Common myeloid progenitor, CD34-positive (primary cell): Measurements from ENCODE around the gene PCSK1N.

Experiments used
- CTCF ChIA-PET: fragments of 350-600 bp; sonication (Branson Sonifier 250); formaldehyde crosslinking; loops from one replicate; lab custom pipeline; 2021; ENCODE audit warnings: antibody characterized with exemption; lab: Charles Lee
- POLR2A ChIA-PET: fragments of 350-600 bp; sonication (Branson Sonifier 250); formaldehyde crosslinking; loops from one replicate; lab custom pipeline; 2021; ENCODE audit warnings: antibody characterized with exemption; lab: Charles Lee
- DNase-seq, 3 donors: peaks; one replicate each; pipeline versions ENCODE4 v3.0.0 to v3.0.0-alpha.2; 2013
- H3K27ac ChIP-seq, 2 experiments: 1 replicate in 1 of 2; 2 replicates in 1 of 2; pipeline ENCODE4 v1.7.0; 2013; ENCODE audit warnings: inconsistent platforms in 2 of 2, low read length in 2 of 2, mild to moderate bottlenecking in 2 of 2, low read depth in 1 of 2, moderate library complexity in 1 of 2; ENCODE audit not compliant: severe bottlenecking in 2 of 2, insufficient read depth in 1 of 2, poor library complexity in 1 of 2
- H3K27me3 ChIP-seq, 5 experiments: replicated peaks in 2 of 5; 1 replicate in 3 of 5; 2 replicates in 2 of 5; pipeline versions ENCODE4 v1.6.1 to v1.7.0; 2013; ENCODE audit warnings: low read length in 4 of 5, mild to moderate bottlenecking in 2 of 5, moderate library complexity in 2 of 5, inconsistent platforms in 1 of 5; ENCODE audit not compliant: insufficient read depth in 5 of 5, control insufficient read depth in 4 of 5
- H3K36me3 ChIP-seq, 4 experiments: 1 replicate in 2 of 4; 2 replicates in 2 of 4; pipeline versions ENCODE4 v1.6.1 to v1.7.0; 2013; ENCODE audit warnings: low read length in 3 of 4, control low read depth in 1 of 4, mild to moderate bottlenecking in 1 of 4; ENCODE audit not compliant: control insufficient read depth in 4 of 4, insufficient read depth in 4 of 4
- H3K4me1 ChIP-seq, 4 experiments: 1 replicate in 3 of 4; 2 replicates in 1 of 4; pipeline versions ENCODE4 v1.6.1 to v1.7.1; 2013; ENCODE audit warnings: low read length in 3 of 4, mild to moderate bottlenecking in 3 of 4, control low read depth in 1 of 4, inconsistent platforms in 1 of 4, moderate library complexity in 1 of 4; ENCODE audit not compliant: control insufficient read depth in 4 of 4, insufficient read depth in 4 of 4; ENCODE audit errors: control extremely low read depth in 1 of 4
- H3K4me3 ChIP-seq, 7 experiments: 1 replicate in 4 of 7; 2 replicates in 3 of 7; pipeline versions ENCODE4 v1.5.1 to v1.7.0; 2013; ENCODE audit warnings: mild to moderate bottlenecking in 7 of 7, low read length in 6 of 7, moderate library complexity in 6 of 7, inconsistent platforms in 2 of 7, low read depth in 2 of 7, control low read depth in 1 of 7; ENCODE audit not compliant: insufficient read depth in 4 of 7, control insufficient read depth in 1 of 7; ENCODE audit errors: extremely low read depth in 1 of 7
- H3K9me3 ChIP-seq, 5 experiments: 1 replicate in 4 of 5; 2 replicates in 1 of 5; pipeline versions ENCODE4 v1.6.1 to v1.7.1; 2013; ENCODE audit warnings: low read length in 4 of 5, mild to moderate bottlenecking in 2 of 5, inconsistent platforms in 1 of 5, low read depth in 1 of 5, moderate library complexity in 1 of 5; ENCODE audit not compliant: control insufficient read depth in 4 of 5, insufficient read depth in 2 of 5; ENCODE audit errors: control extremely low read depth in 1 of 5
- WGBS: methylation state at CpG from one replicate; pipeline ENCODE4 v1.1.5; 2013; ENCODE audit not compliant: insufficient coverage; 5-methylcytosine and 5-hydroxymethylcytosine counted together

PCSK1N gene

GRCh38 chrX:48791063-48791820, 44.2 kb downstream of the PCSK1N start:
- POLR2A ChIA-PET = no interaction called here
- CTCF ChIA-PET = no interaction called here
- Histone ChIP-seq H3K4me3 (no peak overlapping the region), H3K27ac (no peak overlapping the region), H3K9me3 (no peaks in the 10 kb centered on the region), H3K36me3 (no peaks in the 10 kb centered on the region), H3K4me1 (peaks cover 0 to 12% (median 7%) of the 10 kb centered on the region in 4 experiments), H3K27me3 (peaks cover 0 to 2% (median 0%) of the 10 kb centered on the region in 5 experiments)
- no peak for DNase-seq
- WGBS = 90% methylated on average over 8 of the region's 11 CpGs

GRCh38 chrX:48790477-48790876, 44.9 kb downstream of the PCSK1N start:
- Histone ChIP-seq H3K4me3 (no peak overlapping the region), H3K27me3 (peaks cover 0 to 2% (median 0%) of the 10 kb centered on the region in 5 experiments), H3K36me3 (no peaks in the 10 kb centered on the region), H3K4me1 (peaks cover 0 to 12% (median 7%) of the 10 kb centered on the region in 4 experiments), H3K27ac (peak overlapping the region in 1 of 2 experiments; percentile 7), H3K9me3 (no peaks in the 10 kb centered on the region)
- 83% methylated on average over 5 of the region's 5 CpGs for WGBS
- CTCF ChIA-PET = no interaction called here
- no peak for DNase-seq
- POLR2A ChIA-PET = no interaction called here

- Histone ChIP-seq H3K27ac (peak overlapping the region in 1 of 2 experiments; percentile 25), H3K27me3 (peaks cover 0 to 2% (median 0%) of the 10 kb centered on the region in 5 experiments), H3K4me3 (peak overlapping the region in 2 of 7 experiments; percentile 19 to 33), H3K9me3 (no peaks in the 10 kb centered on the region), H3K36me3 (no peaks in the 10 kb centered on the region), H3K4me1 (peaks cover 0 to 12% (median 7%) of the 10 kb centered on the region in 4 experiments)
- WGBS = 48% methylated on average over 4 of the region's 7 CpGs
- ChIA-PET CTCF (no interaction called here), POLR2A (no interaction called here)
- DNase-seq = peak in 2 of 3 donors; percentile 49 to 59
Measured at GRCh38 chrX:48789366-48790220, 45.8 kb downstream of the PCSK1N start.

GRCh38 chrX:48787505-48788443, 47.6 kb downstream of the PCSK1N start:
- peak overlapping the region in 1 of 2 experiments; percentile 79 for H3K27ac ChIP-seq
- CTCF ChIA-PET = interaction anchor here (0.6 kb wide), 1 partner anchor 451 kb away, joined by 3 read pairs; no protein-coding TSS in a partner anchor
- no peaks in the 10 kb centered on the region for H3K36me3 ChIP-seq
- no peak for DNase-seq
- H3K9me3 ChIP-seq = no peaks in the 10 kb centered on the region
- POLR2A ChIA-PET = interaction anchor here (0.7 kb wide), 1 partner anchor 13 kb away, joined by 3 read pairs; no protein-coding TSS in a partner anchor
- H3K4me3 ChIP-seq = peak overlapping the region in 5 of 7 experiments; percentile 19 to 62 (median 37)
- H3K4me1 ChIP-seq = peaks cover 0 to 12% (median 7%) of the 10 kb centered on the region in 4 experiments
- no peaks in the 10 kb centered on the region for H3K27me3 ChIP-seq
- 72% methylated on average over 15 of the region's 17 CpGs for WGBS

- WGBS = 77% methylated on average over 6 of the region's 6 CpGs
- Histone ChIP-seq H3K4me3 (peak overlapping the region in 6 of 7 experiments; percentile 19 to 62 (median 34)), H3K36me3 (no peaks in the 10 kb centered on the region), H3K4me1 (peaks cover 0 to 12% (median 6%) of the 10 kb centered on the region in 4 experiments), H3K9me3 (no peaks in the 10 kb centered on the region), H3K27me3 (no peaks in the 10 kb centered on the region), H3K27ac (peak overlapping the region in 1 of 2 experiments; percentile 79)
- DNase-seq = no peak
- CTCF ChIA-PET = interaction anchor here (0.6 kb wide), 1 partner anchor 452 kb away, joined by 3 read pairs; no protein-coding TSS in a partner anchor
- POLR2A ChIA-PET = interaction anchor here (0.7 kb wide), 1 partner anchor 14 kb away, joined by 3 read pairs; no protein-coding TSS in a partner anchor
Measured at GRCh38 chrX:48786825-48787504, 48.4 kb downstream of the PCSK1N start.

GRCh38 chrX:48786341-48786800, 49.0 kb downstream of the PCSK1N start, which contains the start of gene GATA1:
GATA1 (plus strand) TSS chrX:48786590; CDS start chrX:48791110, 4,520 bp downstream.
- Histone ChIP-seq H3K4me1 (peaks cover 0 to 12% (median 6%) of the 10 kb centered on the region in 4 experiments), H3K27ac (peak within 1 kb of the TSS in 1 of 2 experiments; percentile 79), H3K4me3 (peak within 1 kb of the TSS in 6 of 7 experiments; percentile 19 to 62 (median 34)), H3K36me3 (no peaks in the 10 kb centered on the region), H3K27me3 (no peaks in the 10 kb centered on the region), H3K9me3 (no peaks in the 10 kb centered on the region)
- ChIA-PET POLR2A (no interaction called here), CTCF (interaction anchor here (0.8 kb wide), 1 partner anchor 22 kb away, joined by 3 read pairs; no protein-coding TSS in a partner anchor)
- DNase-seq = peak in 1 of 3 donors; percentile 8
- WGBS = 81% methylated on average over 4 of the region's 7 CpGs
